ENCODE measurements around the gene SGSM1.
"Not testable (repeated sequence)": the region's sequence is repeated elsewhere in the genome, so short reads cannot be mapped to it uniquely, and the experiment has no call there.

SGSM1 gene

DNA sequence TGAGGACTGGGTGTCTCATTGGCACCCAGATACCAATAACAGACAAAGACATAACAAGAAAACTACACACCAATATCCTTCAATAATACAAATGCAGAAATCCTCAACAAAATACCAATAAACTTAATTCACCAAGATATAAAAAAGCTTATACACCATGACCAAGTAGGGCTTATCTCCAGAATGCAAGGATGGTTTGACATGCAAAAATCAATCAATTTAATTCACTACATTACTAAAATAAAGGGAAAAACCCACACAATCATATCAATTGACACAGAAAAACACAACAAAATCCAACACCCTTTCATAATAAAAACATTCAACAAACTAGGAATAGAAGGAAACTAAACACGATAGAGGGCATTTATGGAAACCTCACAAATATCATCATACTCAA is 99.9 kb downstream of the SGSM1 start:
- no peak overlapping the region for H2AFZ ChIP-seq (ENCODE audit: low read depth, low read length)
- H3K4me3 ChIP-seq (ENCODE audit: insufficient read depth in 1 of 2, low read depth in 1 of 2, low read length in 2 of 2): no peak overlapping the region
- no peak overlapping the region for H2BK12ac ChIP-seq (ENCODE audit: low read length in 2 of 2)
- H3K18ac ChIP-seq (ENCODE audit: low read depth in 1 of 2, low read length in 2 of 2): no peak overlapping the region
- H3K27me3 ChIP-seq (ENCODE audit: control insufficient read depth in 1 of 2, insufficient read depth in 1 of 2, low read length in 2 of 2): no peaks in the 10 kb centered on the region
- no peak overlapping the region for H2AK5ac ChIP-seq (ENCODE audit: low read length, severe bottlenecking)
- H3K4me2 ChIP-seq (ENCODE audit: low read length, poor library complexity, severe bottlenecking): no peak overlapping the region
- H4K91ac ChIP-seq (ENCODE audit: low read length): no peak overlapping the region
- no peaks in the 10 kb centered on the region for H3K4me1 ChIP-seq (ENCODE audit: control insufficient read depth, insufficient read depth, low read depth, low read length)
- H2BK15ac ChIP-seq (ENCODE audit: low read depth, poor library complexity, severe bottlenecking): no peak overlapping the region
- H3K27ac ChIP-seq (ENCODE audit: low read length, poor library complexity, severe bottlenecking): no peak overlapping the region
- H3K9me3 ChIP-seq (ENCODE audit: control insufficient read depth, low read length): peaks cover 13% of the 10 kb centered on the region
- no peak overlapping the region for H4K8ac ChIP-seq (ENCODE audit: low read length)
- H3K79me1 ChIP-seq (replicated peaks; ENCODE audit: low read length, poor library complexity, severe bottlenecking): no peaks in the 10 kb centered on the region
- 90% methylated on average over 1 of the region's 1 CpG for WGBS
- no peak overlapping the region for H2BK120ac ChIP-seq (ENCODE audit: low read depth, low read length)
- H3K23ac ChIP-seq (ENCODE audit: low read length in 2 of 2): no peak overlapping the region
- no peaks in the 10 kb centered on the region for H3K36me3 ChIP-seq (ENCODE audit: control insufficient read depth in 1 of 2, insufficient read depth in 2 of 2, low read depth in 1 of 2, low read length in 2 of 2)
- H3K9ac ChIP-seq (ENCODE audit: low read length): no peak overlapping the region
- H3K14ac ChIP-seq (ENCODE audit: low read length in 2 of 2): no peak overlapping the region
- H2BK5ac ChIP-seq (ENCODE audit: low read depth, low read length, poor library complexity, severe bottlenecking): no peak overlapping the region
- no peak for DNase-seq
- H3K4ac ChIP-seq (ENCODE audit: low read depth in 1 of 2, low read length in 2 of 2): no peak overlapping the region

DNA sequence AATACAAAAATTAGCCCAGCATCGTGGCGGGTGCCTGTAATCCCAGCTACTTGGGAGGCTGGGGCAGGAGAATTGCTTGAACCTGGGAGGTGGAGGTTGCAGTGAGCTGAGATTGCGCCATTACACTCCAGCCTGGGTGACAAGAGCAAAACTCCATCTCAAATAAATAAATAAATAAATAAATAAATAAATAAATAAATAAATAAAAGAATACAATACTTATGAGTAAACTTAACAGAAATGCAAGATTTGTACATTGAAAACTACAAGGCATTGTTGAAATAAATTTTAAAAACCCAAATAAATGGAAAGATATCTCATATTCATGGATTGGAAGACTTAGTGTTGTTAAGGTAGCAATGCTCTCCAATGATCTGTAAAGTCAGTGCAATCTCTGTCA is 101.1 kb downstream of the SGSM1 start:
- H2BK120ac ChIP-seq (ENCODE audit: low read depth, low read length); H3K27ac ChIP-seq (ENCODE audit: low read length, poor library complexity, severe bottlenecking); H3K4me3 ChIP-seq (ENCODE audit: insufficient read depth in 1 of 2, low read depth in 1 of 2, low read length in 2 of 2); H3K36me3 ChIP-seq (ENCODE audit: control insufficient read depth in 1 of 2, insufficient read depth in 2 of 2, low read depth in 1 of 2, low read length in 2 of 2); H3K79me1 ChIP-seq (replicated peaks; ENCODE audit: low read length, poor library complexity, severe bottlenecking); H2BK5ac ChIP-seq (ENCODE audit: low read depth, low read length, poor library complexity, severe bottlenecking); H2AK5ac ChIP-seq (ENCODE audit: low read length, severe bottlenecking); H3K4me1 ChIP-seq (ENCODE audit: control insufficient read depth, insufficient read depth, low read depth, low read length); H3K4ac ChIP-seq (ENCODE audit: low read depth in 1 of 2, low read length in 2 of 2); H3K9ac ChIP-seq (ENCODE audit: low read length); H2BK15ac ChIP-seq (ENCODE audit: low read depth, poor library complexity, severe bottlenecking); H2AFZ ChIP-seq (ENCODE audit: low read depth, low read length); H4K91ac ChIP-seq (ENCODE audit: low read length); H3K27me3 ChIP-seq (ENCODE audit: control insufficient read depth in 1 of 2, insufficient read depth in 1 of 2, low read length in 2 of 2); H4K8ac ChIP-seq (ENCODE audit: low read length); H2BK12ac ChIP-seq (ENCODE audit: low read length in 2 of 2); H3K4me2 ChIP-seq (ENCODE audit: low read length, poor library complexity, severe bottlenecking); H3K14ac ChIP-seq (ENCODE audit: low read length in 2 of 2); DNase-seq; H3K23ac ChIP-seq (ENCODE audit: low read length in 2 of 2); H3K18ac ChIP-seq (ENCODE audit: low read depth in 1 of 2, low read length in 2 of 2): not testable (repeated sequence)
- no CpG with 5 or more reads among the region's 3 CpGs for WGBS
- H3K9me3 ChIP-seq (ENCODE audit: control insufficient read depth, low read length): peaks cover 13% of the 10 kb centered on the region

DNA sequence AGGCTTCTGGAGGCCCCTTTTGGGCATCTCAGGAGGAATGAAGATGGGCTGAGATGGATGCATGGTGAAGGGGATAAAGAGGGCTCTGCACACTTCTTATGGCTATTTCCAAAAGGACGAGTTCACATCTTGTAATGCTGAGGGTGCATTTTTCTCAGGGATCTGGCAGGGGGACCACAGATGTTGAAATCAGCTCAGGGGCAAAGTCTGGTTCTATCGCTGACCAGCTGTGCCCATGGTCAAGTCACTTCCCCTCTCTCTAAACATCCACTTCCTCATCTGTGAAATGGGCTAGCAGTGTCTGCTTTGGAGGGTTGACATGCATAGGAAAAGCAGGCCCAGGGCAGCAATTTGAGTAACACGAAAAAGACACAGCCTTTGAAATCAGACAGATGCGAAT is 114.0 kb downstream of the SGSM1 start:
- H3K79me1 ChIP-seq (replicated peaks; ENCODE audit: low read length, poor library complexity, severe bottlenecking): no peaks in the 10 kb centered on the region
- no peak overlapping the region for H3K27ac ChIP-seq (ENCODE audit: low read length, poor library complexity, severe bottlenecking)
- H2BK15ac ChIP-seq (ENCODE audit: low read depth, poor library complexity, severe bottlenecking): no peak overlapping the region
- no peak overlapping the region for H2AFZ ChIP-seq (ENCODE audit: low read depth, low read length)
- H3K23ac ChIP-seq (ENCODE audit: low read length in 2 of 2): no peak overlapping the region
- H2BK120ac ChIP-seq (ENCODE audit: low read depth, low read length): no peak overlapping the region
- no peak overlapping the region for H2BK12ac ChIP-seq (ENCODE audit: low read length in 2 of 2)
- no peak overlapping the region for H3K4me2 ChIP-seq (ENCODE audit: low read length, poor library complexity, severe bottlenecking)
- no peak overlapping the region for H3K4ac ChIP-seq (ENCODE audit: low read depth in 1 of 2, low read length in 2 of 2)
- H2BK5ac ChIP-seq (ENCODE audit: low read depth, low read length, poor library complexity, severe bottlenecking): no peak overlapping the region
- no peak overlapping the region for H3K9ac ChIP-seq (ENCODE audit: low read length)
- H3K4me1 ChIP-seq (ENCODE audit: control insufficient read depth, insufficient read depth, low read depth, low read length): no peaks in the 10 kb centered on the region
- no peaks in the 10 kb centered on the region for H3K36me3 ChIP-seq (ENCODE audit: control insufficient read depth in 1 of 2, insufficient read depth in 2 of 2, low read depth in 1 of 2, low read length in 2 of 2)
- H2AK5ac ChIP-seq (ENCODE audit: low read length, severe bottlenecking): no peak overlapping the region
- H3K27me3 ChIP-seq (ENCODE audit: control insufficient read depth in 1 of 2, insufficient read depth in 1 of 2, low read length in 2 of 2): peaks cover 5 to 7% of the 10 kb centered on the region in 2 experiments
- WGBS: 80% methylated on average over 4 of the region's 4 CpGs
- H3K4me3 ChIP-seq (ENCODE audit: insufficient read depth in 1 of 2, low read depth in 1 of 2, low read length in 2 of 2): no peak overlapping the region
- H4K91ac ChIP-seq (ENCODE audit: low read length): no peak overlapping the region
- H4K8ac ChIP-seq (ENCODE audit: low read length): no peak overlapping the region
- no peaks in the 10 kb centered on the region for H3K9me3 ChIP-seq (ENCODE audit: control insufficient read depth, low read length)
- H3K18ac ChIP-seq (ENCODE audit: low read depth in 1 of 2, low read length in 2 of 2): no peak overlapping the region
- H3K14ac ChIP-seq (ENCODE audit: low read length in 2 of 2): no peak overlapping the region
- DNase-seq: no peak

DNA sequence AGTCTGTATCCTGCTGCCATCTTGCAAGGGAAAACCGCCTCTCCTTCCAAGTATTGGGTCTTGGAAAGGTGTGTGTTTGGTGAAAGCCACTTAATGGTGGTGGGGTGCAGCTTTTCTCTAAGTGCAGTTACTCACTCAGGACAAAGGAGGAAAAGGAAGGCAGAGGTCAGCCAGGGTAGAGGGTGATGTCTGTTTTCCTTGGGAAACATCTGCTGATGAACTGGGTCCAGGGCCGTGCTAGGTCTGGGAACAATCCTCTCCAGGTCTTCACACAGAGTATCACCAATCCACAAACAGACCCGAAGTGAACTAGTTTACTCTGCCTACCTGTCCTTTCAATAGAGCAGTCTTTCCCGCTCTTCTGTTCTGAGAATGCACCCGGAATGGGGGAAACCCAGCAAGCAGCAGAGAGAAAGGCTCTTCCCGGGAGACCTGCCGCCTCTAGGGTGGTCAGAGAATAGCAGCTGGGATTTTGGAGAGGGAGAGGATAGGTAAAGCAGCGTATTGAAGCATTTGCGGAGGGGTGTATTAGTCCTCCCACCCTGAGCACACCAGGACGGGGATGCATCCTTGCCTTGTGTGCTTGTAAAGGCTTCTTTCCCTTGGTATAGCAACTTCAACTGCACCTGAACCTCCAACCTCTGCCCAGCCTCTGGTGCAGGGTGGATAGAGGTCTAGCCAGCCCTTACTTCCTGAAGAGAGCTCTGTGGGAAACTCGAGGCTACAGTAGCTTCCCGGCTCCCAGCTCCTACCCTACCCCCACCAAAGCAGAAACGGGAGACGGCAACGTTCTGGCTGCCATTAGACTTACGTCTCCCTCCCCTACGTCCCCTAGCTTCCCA is 119.8 kb downstream of the SGSM1 start:
- no peak overlapping the region for H2AK5ac ChIP-seq (ENCODE audit: low read length, severe bottlenecking)
- H3K79me1 ChIP-seq (replicated peaks; ENCODE audit: low read length, poor library complexity, severe bottlenecking): no peaks in the 10 kb centered on the region
- no peak overlapping the region for H3K27ac ChIP-seq (ENCODE audit: low read length, poor library complexity, severe bottlenecking)
- no peak overlapping the region for H3K23ac ChIP-seq (ENCODE audit: low read length in 2 of 2)
- H3K36me3 ChIP-seq (ENCODE audit: control insufficient read depth in 1 of 2, insufficient read depth in 2 of 2, low read depth in 1 of 2, low read length in 2 of 2): no peaks in the 10 kb centered on the region
- H2BK5ac ChIP-seq (ENCODE audit: low read depth, low read length, poor library complexity, severe bottlenecking): no peak overlapping the region
- 42% methylated on average over 16 of the region's 17 CpGs for WGBS
- H3K18ac ChIP-seq (ENCODE audit: low read depth in 1 of 2, low read length in 2 of 2): no peak overlapping the region
- H2BK15ac ChIP-seq (ENCODE audit: low read depth, poor library complexity, severe bottlenecking): no peak overlapping the region
- no peak overlapping the region for H3K9ac ChIP-seq (ENCODE audit: low read length)
- no peaks in the 10 kb centered on the region for H3K4me1 ChIP-seq (ENCODE audit: control insufficient read depth, insufficient read depth, low read depth, low read length)
- H3K9me3 ChIP-seq (ENCODE audit: control insufficient read depth, low read length): peaks cover 12% of the 10 kb centered on the region
- H2BK12ac ChIP-seq (ENCODE audit: low read length in 2 of 2): no peak overlapping the region
- H3K4me2 ChIP-seq (ENCODE audit: low read length, poor library complexity, severe bottlenecking): no peak overlapping the region
- H3K4me3 ChIP-seq (ENCODE audit: insufficient read depth in 1 of 2, low read depth in 1 of 2, low read length in 2 of 2): no peak overlapping the region
- DNase-seq: no peak
- H4K91ac ChIP-seq (ENCODE audit: low read length): no peak overlapping the region
- no peak overlapping the region for H3K14ac ChIP-seq (ENCODE audit: low read length in 2 of 2)
- H4K8ac ChIP-seq (ENCODE audit: low read length): no peak overlapping the region
- peaks cover 9 to 13% of the 10 kb centered on the region in 2 experiments for H3K27me3 ChIP-seq (ENCODE audit: control insufficient read depth in 1 of 2, insufficient read depth in 1 of 2, low read length in 2 of 2)
- H2AFZ ChIP-seq (ENCODE audit: low read depth, low read length): no peak overlapping the region
- H3K4ac ChIP-seq (ENCODE audit: low read depth in 1 of 2, low read length in 2 of 2): no peak overlapping the region
- H2BK120ac ChIP-seq (ENCODE audit: low read depth, low read length): no peak overlapping the region

Measured in mesenchymal stem cell (in vitro differentiated cells and primary cell).